Panc1 (cell line): Measurements from ENCODE around the gene MRTFA. TPM values are rescaled to one million over a fixed set of nuclear protein-coding genes. Genes with fewer than 3 reads are reported as not detected.

Experiments used
- ATAC-seq: fragments of 200-7000 bp; cut with Tn5 transposase; 2 replicates; pipeline ENCODE4 v1.9.1; 2020; ENCODE audit warnings: mild to moderate bottlenecking, moderate library complexity
- BruUV-seq: library from RNA; stranded (reverse); fragments of 400-500 nt; replicated peaks from 2 replicates; lab custom pipeline; 2021; lab: Mats Ljungman, UMichigan
- CTCF ChIA-PET: fragments of 300-600 bp; sonication (Branson Sonifier 250); formaldehyde crosslinking; loops from one replicate; lab custom pipeline; 2022; ENCODE audit warnings: antibody characterized with exemption; lab: Charles Lee
- POLR2A ChIA-PET: fragments of 300-600 bp; sonication (Branson Sonifier 250); formaldehyde crosslinking; loops from one replicate; lab custom pipeline; 2022; ENCODE audit warnings: antibody characterized with exemption; lab: Charles Lee
- DNase-seq: peaks from one replicate; pipeline ENCODE4 v3.0.0-alpha.2; 2010; ENCODE audit warnings: low read depth, low spot score
- H3K27ac ChIP-seq: 2 replicates; pipeline ENCODE4 v1.5.1; 2011; ENCODE audit warnings: mild to moderate bottlenecking, low read length, inconsistent platforms
- H3K27me3 ChIP-seq: fragments of 200-500 bp; sonication (Bioruptor generic); 2 replicates; pipeline ENCODE4 v1.6.0; 2014; ENCODE audit warnings: low read length, inconsistent platforms; ENCODE audit not compliant: control insufficient read depth, insufficient read depth
- H3K36me3 ChIP-seq: fragments of 200-500 bp; sonication (Bioruptor generic); 2 replicates; pipeline ENCODE4 v1.5.1; 2014; ENCODE audit warnings: inconsistent platforms, mild to moderate bottlenecking, low read length, moderate library complexity; ENCODE audit not compliant: control insufficient read depth, insufficient read depth
- H3K4me1 ChIP-seq: 2 replicates; pipeline ENCODE4 v1.5.1; 2011; ENCODE audit warnings: inconsistent platforms, mild to moderate bottlenecking, low read length, moderate library complexity; ENCODE audit not compliant: control insufficient read depth, insufficient read depth
- H3K4me3 ChIP-seq, 2 experiments: 2 replicates each; pipeline ENCODE4 v1.5.1; 2011 to 2012; ENCODE audit warnings: low read depth in 2 of 2, low read length in 2 of 2, mild to moderate bottlenecking in 2 of 2, inconsistent platforms in 1 of 2, moderate library complexity in 1 of 2
- H3K9me3 ChIP-seq: fragments of 200-500 bp; sonication (Bioruptor generic); 2 replicates; pipeline ENCODE4 v1.5.1; 2014; ENCODE audit warnings: low read depth, mild to moderate bottlenecking, inconsistent platforms, low read length, moderate library complexity; ENCODE audit not compliant: control insufficient read depth, insufficient read depth
- POLR2AphosphoS5 ChIP-seq: IDR thresholded peaks from 2 replicates; pipeline ENCODE4 v1.6.1; 2012; ENCODE audit warnings: mild to moderate bottlenecking, low read depth, low read length, moderate library complexity
- SIN3A ChIP-seq: IDR thresholded peaks from 2 replicates; pipeline ENCODE4 v1.6.1; 2012; ENCODE audit warnings: low read depth, mild to moderate bottlenecking, low read length, moderate library complexity, borderline replicate concordance; ENCODE audit not compliant: insufficient read depth
- TCF7L2 ChIP-seq: IDR thresholded peaks from 2 replicates; pipeline ENCODE4 v1.6.1; 2011; ENCODE audit warnings: mild to moderate bottlenecking, low read depth, low read length, inconsistent platforms
- in situ Hi-C: cut with HindIII; loops from 2 replicates; pipeline ENCODE4 v1.10.0; 2016; ENCODE audit warnings: low sequenced_read_pairs, low pct_unique_long_range_greater_than_20kb
- intact Hi-C: fragments of 100-400 bp; cut with micrococcal nuclease; formaldehyde crosslinking; loops from one replicate; pipeline ENCODE4 v1.10.0; 2022; ENCODE audit not compliant: unreplicated experiment
- total RNA-seq: library from RNA; stranded (reverse); gene quantifications from one replicate; pipeline ENCODE4 v1.2.1, GENCODE V29; 2021; ENCODE audit not compliant: unreplicated experiment
- TF ChIP-seq, protein P1 (sequence below), 2 experiments: IDR thresholded peaks; 2 replicates each; pipeline ENCODE4 v1.6.1; 2011 to 2012; ENCODE audit warnings: low read depth in 2 of 2, control low read depth in 1 of 2, low read length in 1 of 2, mild to moderate bottlenecking in 1 of 2, moderate library complexity in 1 of 2; ENCODE audit not compliant: insufficient read depth in 1 of 2
- TF ChIP-seq, protein P2 (sequence below): fragments of 450-650 bp; IDR thresholded peaks from 2 replicates; pipeline ENCODE4 v1.5.1; 2017; ENCODE audit warnings: mild to moderate bottlenecking

MRTFA gene
- total RNA-seq, 1 experiment from 2014 or later, result 62.1 TPM

DNA sequence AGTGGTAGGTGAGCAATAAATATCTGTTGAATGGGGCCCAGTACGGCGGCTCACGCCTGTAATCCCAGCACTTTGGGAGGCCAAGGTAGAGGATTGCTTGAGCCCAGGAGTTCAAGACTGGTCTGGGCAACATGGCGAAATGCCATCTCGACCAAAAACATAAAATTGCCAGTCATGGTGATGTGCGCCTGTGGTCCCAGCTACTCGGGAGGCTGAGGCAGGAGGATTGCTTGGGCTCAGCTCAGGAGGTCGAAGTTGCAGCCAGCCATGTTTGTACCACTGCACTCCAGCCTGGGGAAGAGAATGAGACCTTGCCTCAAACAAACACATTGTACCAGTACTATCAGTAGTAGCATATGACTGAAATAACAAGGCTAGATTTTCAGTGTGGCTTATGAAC is 262.0 kb downstream of the MRTFA start:
- Histone ChIP-seq H3K4me3 (no peak overlapping the region), H3K4me1 (peaks cover 7% of the 10 kb centered on the region), H3K27ac (no peak overlapping the region), H3K9me3 (no peaks in the 10 kb centered on the region), H3K36me3 (peaks cover 4% of the 10 kb centered on the region), H3K27me3 (no peaks in the 10 kb centered on the region)
- DNase-seq (no peak), ATAC-seq (no peak)
- ChIA-PET CTCF (no interaction called here), POLR2A (no interaction called here)
- BruUV-seq, result no TSS peak
- intact Hi-C loops, result no loop called here
- TF ChIP-seq, protein P1, sequence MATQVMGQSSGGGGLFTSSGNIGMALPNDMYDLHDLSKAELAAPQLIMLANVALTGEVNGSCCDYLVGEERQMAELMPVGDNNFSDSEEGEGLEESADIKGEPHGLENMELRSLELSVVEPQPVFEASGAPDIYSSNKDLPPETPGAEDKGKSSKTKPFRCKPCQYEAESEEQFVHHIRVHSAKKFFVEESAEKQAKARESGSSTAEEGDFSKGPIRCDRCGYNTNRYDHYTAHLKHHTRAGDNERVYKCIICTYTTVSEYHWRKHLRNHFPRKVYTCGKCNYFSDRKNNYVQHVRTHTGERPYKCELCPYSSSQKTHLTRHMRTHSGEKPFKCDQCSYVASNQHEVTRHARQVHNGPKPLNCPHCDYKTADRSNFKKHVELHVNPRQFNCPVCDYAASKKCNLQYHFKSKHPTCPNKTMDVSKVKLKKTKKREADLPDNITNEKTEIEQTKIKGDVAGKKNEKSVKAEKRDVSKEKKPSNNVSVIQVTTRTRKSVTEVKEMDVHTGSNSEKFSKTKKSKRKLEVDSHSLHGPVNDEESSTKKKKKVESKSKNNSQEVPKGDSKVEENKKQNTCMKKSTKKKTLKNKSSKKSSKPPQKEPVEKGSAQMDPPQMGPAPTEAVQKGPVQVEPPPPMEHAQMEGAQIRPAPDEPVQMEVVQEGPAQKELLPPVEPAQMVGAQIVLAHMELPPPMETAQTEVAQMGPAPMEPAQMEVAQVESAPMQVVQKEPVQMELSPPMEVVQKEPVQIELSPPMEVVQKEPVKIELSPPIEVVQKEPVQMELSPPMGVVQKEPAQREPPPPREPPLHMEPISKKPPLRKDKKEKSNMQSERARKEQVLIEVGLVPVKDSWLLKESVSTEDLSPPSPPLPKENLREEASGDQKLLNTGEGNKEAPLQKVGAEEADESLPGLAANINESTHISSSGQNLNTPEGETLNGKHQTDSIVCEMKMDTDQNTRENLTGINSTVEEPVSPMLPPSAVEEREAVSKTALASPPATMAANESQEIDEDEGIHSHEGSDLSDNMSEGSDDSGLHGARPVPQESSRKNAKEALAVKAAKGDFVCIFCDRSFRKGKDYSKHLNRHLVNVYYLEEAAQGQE (IDR thresholded peaks at IDR 0.05; ENCODE audit: insufficient read depth in 1 of 2, low read depth in 2 of 2, low read length in 1 of 2), result no peak
- TF ChIP-seq, protein P2, sequence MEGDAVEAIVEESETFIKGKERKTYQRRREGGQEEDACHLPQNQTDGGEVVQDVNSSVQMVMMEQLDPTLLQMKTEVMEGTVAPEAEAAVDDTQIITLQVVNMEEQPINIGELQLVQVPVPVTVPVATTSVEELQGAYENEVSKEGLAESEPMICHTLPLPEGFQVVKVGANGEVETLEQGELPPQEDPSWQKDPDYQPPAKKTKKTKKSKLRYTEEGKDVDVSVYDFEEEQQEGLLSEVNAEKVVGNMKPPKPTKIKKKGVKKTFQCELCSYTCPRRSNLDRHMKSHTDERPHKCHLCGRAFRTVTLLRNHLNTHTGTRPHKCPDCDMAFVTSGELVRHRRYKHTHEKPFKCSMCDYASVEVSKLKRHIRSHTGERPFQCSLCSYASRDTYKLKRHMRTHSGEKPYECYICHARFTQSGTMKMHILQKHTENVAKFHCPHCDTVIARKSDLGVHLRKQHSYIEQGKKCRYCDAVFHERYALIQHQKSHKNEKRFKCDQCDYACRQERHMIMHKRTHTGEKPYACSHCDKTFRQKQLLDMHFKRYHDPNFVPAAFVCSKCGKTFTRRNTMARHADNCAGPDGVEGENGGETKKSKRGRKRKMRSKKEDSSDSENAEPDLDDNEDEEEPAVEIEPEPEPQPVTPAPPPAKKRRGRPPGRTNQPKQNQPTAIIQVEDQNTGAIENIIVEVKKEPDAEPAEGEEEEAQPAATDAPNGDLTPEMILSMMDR, result no peak
- TF ChIP-seq SIN3A, result no peak
- no peak for TF ChIP-seq TCF7L2
- no peak for TF ChIP-seq POLR2AphosphoS5
- in situ Hi-C loops, result no loop called here

DNA sequence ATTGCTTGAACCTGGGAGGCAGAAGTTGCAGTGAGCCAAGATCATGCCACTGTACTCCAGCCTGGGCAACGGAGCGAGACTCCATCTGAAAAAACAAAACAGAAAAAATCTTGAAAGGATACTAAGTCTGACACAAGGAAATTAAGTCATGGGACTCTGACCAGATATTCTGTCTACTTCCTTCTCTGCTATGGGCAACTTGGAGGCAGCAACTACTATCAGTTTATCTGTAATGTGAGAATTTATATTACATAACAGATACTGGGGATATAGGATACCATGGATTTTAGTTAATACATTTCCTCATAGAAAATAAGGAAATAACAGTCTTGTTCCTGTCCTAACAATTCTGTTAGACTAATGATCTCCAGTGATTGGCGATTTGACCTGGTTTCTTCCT is 267.7 kb downstream of the MRTFA start:
- Histone ChIP-seq H3K27ac (no peak overlapping the region), H3K9me3 (no peaks in the 10 kb centered on the region), H3K36me3 (peaks cover 17% of the 10 kb centered on the region), H3K4me1 (peaks cover 7% of the 10 kb centered on the region), H3K27me3 (no peaks in the 10 kb centered on the region), H3K4me3 (no peak overlapping the region)
- POLR2A ChIA-PET, result interaction anchor here (0.6 kb wide), 1 partner anchor 10 kb away, joined by 3 read pairs; no protein-coding TSS in a partner anchor
- CTCF ChIA-PET, result no interaction called here
- intact Hi-C loops (no loop called here), in situ Hi-C loops (no loop called here)
- DNase-seq (no peak), ATAC-seq (no peak)
- no TSS peak for BruUV-seq
- TF ChIP-seq, protein P2, result no peak
- TF ChIP-seq TCF7L2 (no peak), SIN3A (no peak), POLR2AphosphoS5 (no peak)
- TF ChIP-seq, protein P1 (IDR thresholded peaks at IDR 0.05; ENCODE audit: insufficient read depth in 1 of 2, low read depth in 2 of 2, low read length in 1 of 2), result no peak
